Right renal cortex interstitium (tissue), 3 donors: Measurements from ENCODE around the gene NTN1. TPM values are rescaled to one million over a fixed set of nuclear protein-coding genes. Genes with fewer than 3 reads are reported as not detected.

Experiments used
- DNase-seq, 3 donors: peaks; one replicate each; pipeline ENCODE4 v3.0.0-alpha.2; 2013; ENCODE audit warnings: low read depth in 3 of 3, low spot score in 2 of 3
- polyA plus RNA-seq, 3 donors: library from polyadenylated mRNA; unstranded; fragments of 120-200 nt; gene quantifications; one replicate each; pipeline ENCODE4 v1.2.1, GENCODE V29; 2013; ENCODE audit not compliant: insufficient read length in 3 of 3

The NTN1 gene
- polyA plus RNA-seq, 3 donors: 1.5 to 3.3 (median 2.6) TPM

GRCh38 chr17:9116311-9116835 is 95.1 kb downstream of the NTN1 start:
- DNase-seq: no peak

GRCh38 chr17:9116861-9117568 is 95.7 kb downstream of the NTN1 start:
- DNase-seq: no peak

GRCh38 chr17:9120471-9120870 is 99.2 kb downstream of the NTN1 start:
- no peak for DNase-seq

- DNase-seq: no peak
Measured at GRCh38 chr17:9121186-9121820, 100.0 kb downstream of the NTN1 start.

GRCh38 chr17:9123594-9124553 is 102.6 kb downstream of the NTN1 start:
- no peak for DNase-seq

GRCh38 chr17:9124554-9124935 is 103.2 kb downstream of the NTN1 start:
- no peak for DNase-seq

- DNase-seq: no peak
Measured at GRCh38 chr17:9125722-9126121, 104.4 kb downstream of the NTN1 start.

GRCh38 chr17:9127340-9127739 is 106.0 kb downstream of the NTN1 start:
- DNase-seq: no peak

- DNase-seq: no peak
Measured at GRCh38 chr17:9131371-9131770, 110.1 kb downstream of the NTN1 start.

GRCh38 chr17:9132291-9132690 is 111.0 kb downstream of the NTN1 start:
- no peak for DNase-seq

- no peak for DNase-seq
Measured at GRCh38 chr17:9132944-9133610, 111.8 kb downstream of the NTN1 start.

- DNase-seq: no peak
Measured at GRCh38 chr17:9138161-9138717, 116.9 kb downstream of the NTN1 start.

- no peak for DNase-seq
Measured at GRCh38 chr17:9139695-9140094, 118.4 kb downstream of the NTN1 start.

- DNase-seq: no peak
Measured at GRCh38 chr17:9140550-9141424, 119.5 kb downstream of the NTN1 start.

GRCh38 chr17:9141425-9141753 is 120.1 kb downstream of the NTN1 start:
- no peak for DNase-seq

GRCh38 chr17:9142772-9143494 is 121.6 kb downstream of the NTN1 start:
- DNase-seq: no peak

- no peak for DNase-seq
Measured at GRCh38 chr17:9144502-9145249, 123.4 kb downstream of the NTN1 start.

- no peak for DNase-seq
Measured at GRCh38 chr17:9146064-9146463, 124.8 kb downstream of the NTN1 start.
